Transverse colon (tissue), 4 donors: ENCODE data around the gene CEACAM16.

Source experiments
- CTCF ChIP-seq, 5 experiments: fragments of 200-600 bp in 3 of 5; fragments of 450-650 bp in 2 of 5; sonication (generic) in 3 of 5; IDR thresholded peaks; 1 replicate in 2 of 5; 2 replicates in 3 of 5; pipeline ENCODE4 v1.5.1; 2016 to 2017; ENCODE audit warnings: antibody characterized with exemption in 5 of 5, inconsistent platforms in 3 of 5, mild to moderate bottlenecking in 2 of 5, moderate library complexity in 1 of 5
- POLR2A ChIP-seq: fragments of 450-650 bp; IDR thresholded peaks from one replicate; pipeline ENCODE4 v1.6.1; 2016; ENCODE audit warnings: antibody characterized with exemption, mild to moderate bottlenecking, moderate library complexity
- POLR2AphosphoS5 ChIP-seq, 3 donors: sonication (generic); formaldehyde crosslinking; IDR thresholded peaks; one replicate each; pipeline ENCODE4 v1.6.1; 2016; ENCODE audit warnings: antibody characterized with exemption in 3 of 3

DNA sequence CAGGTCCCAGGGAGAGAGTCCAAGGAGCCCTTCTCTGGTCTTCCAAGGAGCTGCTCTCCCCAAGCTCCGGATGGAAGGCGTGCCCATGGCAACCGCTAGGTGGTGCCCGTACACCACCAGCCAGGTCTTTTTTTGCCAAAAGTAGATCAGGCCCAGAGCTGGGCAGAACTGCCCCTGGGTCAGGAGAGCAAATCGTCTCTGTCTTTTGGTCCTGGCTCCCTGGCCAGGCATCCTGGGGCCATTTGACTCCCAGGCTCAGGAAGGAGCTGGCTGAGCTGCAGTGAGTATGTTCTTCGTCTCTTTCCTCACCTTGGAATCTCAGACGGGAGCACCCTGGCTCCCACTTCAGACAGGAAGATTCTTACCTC, 25.0 kb downstream of the CEACAM16 start:
- peak; percentile 30 for TF ChIP-seq POLR2A
- peak in 2 of 3 donors; percentile 34 to 55 for TF ChIP-seq POLR2AphosphoS5 (IDR thresholded peaks at IDR 0.05)
- peak; percentile 96 to 99 (median 97) for TF ChIP-seq CTCF (IDR thresholded peaks at IDR 0.05)
